ENCODE measurements around the gene UBE2QL1.

UBE2QL1 gene

DNA sequence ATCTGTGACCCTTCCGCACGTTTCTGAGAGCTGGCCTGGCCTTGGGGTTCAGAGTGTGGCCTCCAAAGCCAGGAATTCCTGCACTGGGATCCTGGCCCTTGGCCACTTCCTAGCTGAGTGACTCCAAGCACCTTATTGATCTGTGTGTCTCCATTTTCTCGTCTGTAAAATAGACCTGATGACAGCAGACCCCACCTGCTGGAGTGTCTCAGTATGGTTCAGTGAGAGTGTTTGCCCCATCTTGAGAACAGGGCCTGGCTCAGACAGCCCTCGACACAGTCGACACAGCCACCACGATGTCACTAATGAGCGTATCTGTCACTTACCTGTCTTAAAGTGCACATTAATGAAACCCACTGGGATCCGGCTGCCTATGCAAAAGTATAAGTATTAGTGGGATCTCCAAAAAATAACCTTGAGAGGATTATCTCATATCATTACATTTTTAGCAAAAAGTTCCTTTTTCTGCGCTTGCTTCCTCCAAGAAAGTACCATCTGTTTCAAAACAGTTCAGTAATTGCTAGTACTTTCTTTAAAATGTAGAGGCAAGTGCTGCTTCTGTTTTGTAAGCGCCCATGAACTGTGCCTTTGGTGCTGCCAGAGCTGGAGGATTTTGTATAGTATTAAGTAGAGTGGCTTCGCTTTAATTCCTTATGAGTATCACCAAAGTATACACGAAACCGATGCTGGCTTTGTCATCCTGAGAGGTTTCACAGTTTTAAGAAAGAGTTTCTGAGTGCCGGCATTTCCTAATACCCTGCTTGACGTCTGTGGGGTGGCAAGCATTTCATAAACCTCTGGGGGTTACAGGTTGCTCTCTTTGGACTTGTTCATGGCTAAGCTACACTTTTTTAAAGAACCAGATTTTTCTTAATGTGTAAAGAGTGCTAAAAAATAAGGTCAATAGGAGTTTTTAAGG lies 31.7 kb downstream of the UBE2QL1 start:
- DNase-seq, result no peak

DNA sequence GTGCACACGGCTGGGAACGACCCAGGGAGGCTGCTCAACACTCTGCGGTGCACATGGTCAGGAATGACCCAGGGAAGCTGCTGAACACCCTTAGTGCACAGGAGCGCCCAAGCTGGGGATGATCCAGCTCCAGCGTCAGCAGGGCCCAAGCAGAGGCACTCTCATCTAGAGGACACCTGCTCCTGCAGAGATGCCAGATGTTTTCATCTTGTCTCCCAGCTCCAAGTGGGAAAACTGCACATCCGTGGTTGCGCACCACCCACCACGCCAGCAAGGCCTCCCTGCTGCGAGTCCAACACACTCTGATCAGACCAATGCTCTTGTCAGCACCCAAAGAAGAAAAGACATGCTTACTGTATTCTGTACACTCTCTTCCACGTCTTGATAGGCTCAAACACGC lies 34.1 kb downstream of the UBE2QL1 start:
- DNase-seq, result no peak

DNA sequence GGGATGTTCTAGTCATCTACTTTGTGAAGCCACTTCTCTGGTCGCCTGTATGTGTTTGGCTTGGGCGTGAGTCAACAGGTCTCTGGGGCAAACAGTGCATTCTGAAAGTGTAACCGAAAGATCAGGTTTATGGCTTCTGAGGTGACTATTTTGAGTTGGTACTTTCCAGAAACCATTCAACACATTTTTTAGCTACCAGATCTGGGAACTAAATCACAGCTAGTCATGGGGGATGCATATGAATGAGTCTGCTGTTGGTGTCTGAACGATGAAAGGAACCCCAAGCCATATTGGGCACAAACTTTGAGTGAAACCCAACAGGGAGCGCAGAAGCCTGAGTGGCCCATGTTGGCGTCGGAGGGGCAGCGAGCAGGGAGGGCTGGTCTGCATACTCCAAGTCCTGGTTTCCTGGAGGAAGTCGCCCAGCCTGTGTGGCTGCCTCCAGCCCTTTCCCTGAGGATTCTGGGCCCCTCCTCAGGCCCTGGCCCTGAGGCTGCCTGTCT lies 35.3 kb downstream of the UBE2QL1 start:
- no peak for DNase-seq

DNA sequence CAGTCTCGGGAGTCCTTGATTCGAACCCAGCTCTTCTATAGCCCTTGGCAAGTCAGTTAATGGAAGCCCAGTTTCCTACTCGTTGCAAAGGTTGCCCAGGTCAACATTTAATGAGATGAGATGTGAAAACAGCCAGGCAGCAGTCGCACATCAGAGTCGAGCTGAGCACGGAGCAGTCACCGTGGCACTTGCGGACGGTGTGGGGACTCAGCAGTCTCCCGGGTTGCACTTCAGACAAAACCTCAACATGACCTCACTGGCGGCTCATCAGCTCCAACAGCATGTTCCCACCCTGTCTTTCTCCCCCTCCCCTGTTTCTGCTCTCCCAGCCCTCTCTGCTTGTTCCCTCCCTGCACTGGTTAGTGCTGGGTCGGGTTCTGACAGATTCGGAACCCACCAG lies 35.8 kb downstream of the UBE2QL1 start:
- no peak for DNase-seq

DNA sequence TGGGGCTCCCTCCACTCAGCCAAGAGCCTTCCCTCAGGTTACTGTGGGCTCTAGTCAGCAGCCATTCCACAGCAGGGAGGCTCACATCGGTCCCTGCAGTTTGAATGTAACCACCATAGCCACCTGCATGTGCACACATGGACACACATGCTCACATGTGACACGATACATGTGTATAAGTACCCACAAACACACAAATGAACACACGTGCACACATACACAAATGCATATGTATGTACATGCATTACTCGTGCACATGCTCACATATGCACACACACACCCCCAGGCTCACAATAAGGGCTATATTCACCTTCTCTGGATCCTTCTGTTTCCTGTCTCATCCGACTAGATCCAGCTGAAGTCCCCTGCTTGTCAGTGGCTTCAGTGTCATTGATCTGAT lies 36.2 kb downstream of the UBE2QL1 start:
- DNase-seq, result no peak

DNA sequence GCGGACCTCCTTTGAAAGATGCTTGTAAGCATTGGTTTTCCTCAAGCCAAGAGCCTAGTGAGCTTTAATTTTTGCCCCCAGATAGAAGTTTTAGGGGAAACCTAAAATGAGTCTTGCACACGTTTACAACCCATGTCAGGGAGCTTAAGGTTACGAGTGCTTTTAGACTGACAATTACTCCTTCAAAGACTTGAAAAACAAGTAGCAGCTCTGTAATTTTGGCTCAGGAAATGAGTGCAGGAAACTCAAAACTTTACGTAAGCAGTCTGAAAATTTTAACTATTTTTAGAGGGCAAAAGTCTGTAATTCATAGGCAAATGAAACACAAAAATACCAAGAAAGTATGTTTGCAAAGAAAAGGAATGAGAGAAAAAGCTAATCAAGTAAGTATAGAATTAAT lies 36.8 kb downstream of the UBE2QL1 start:
- DNase-seq, result no peak

DNA sequence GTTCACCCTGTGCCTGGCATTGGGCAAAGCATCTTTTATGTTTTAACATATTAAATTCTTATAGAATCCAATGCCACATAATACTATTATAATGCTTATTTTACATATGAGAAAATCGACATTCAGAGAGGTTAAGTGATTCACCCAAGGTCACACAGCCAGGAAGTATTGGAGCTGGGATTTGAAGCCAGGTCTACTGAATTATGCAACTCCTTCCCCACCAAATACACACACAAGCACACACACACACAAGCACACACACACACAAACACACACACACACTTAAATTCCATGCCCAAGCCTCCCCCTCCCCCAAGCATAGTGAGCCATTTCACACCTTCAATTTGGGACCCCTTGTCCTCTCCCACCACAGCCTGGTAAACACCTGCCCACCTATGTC lies 37.4 kb downstream of the UBE2QL1 start:
- DNase-seq, result no peak

DNA sequence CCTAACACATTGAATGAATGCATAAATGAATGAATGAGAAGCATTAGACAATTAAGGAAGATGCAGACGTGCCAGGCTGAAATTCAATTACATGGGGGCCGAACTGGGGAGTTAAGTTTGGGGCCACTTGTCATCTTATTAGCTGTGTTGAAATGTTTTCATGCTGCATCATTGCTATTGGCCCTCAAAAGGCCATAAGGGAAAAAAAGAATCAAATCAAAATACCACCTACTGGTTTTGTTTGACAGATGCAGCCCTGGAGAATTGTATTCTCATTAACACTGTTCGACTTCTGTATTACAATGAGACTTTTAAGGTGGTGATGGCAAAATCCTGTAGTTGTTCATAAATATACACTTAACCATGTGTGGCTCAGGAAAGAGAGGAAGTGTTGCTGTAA lies 38.4 kb downstream of the UBE2QL1 start:
- no peak for DNase-seq

DNA sequence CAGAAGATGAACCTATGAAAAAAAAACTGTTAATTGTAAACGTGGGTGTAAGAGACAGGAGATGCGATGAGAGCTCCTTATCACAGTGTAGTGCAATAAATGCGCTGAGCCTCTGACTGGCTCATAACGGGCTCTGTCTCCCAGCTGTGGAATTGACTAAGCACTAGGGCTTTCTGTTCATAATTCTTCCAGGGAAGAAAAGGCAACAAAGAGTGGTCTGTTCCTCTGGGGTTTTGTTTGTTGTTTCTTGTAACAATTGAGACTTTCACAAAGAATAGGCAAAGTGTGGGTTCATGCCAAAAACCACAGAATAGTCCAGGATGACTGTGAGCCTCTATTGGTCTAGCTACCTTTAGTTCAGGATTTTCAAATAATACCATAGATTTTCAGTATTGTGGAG lies 39.4 kb downstream of the UBE2QL1 start:
- no peak for DNase-seq

DNA sequence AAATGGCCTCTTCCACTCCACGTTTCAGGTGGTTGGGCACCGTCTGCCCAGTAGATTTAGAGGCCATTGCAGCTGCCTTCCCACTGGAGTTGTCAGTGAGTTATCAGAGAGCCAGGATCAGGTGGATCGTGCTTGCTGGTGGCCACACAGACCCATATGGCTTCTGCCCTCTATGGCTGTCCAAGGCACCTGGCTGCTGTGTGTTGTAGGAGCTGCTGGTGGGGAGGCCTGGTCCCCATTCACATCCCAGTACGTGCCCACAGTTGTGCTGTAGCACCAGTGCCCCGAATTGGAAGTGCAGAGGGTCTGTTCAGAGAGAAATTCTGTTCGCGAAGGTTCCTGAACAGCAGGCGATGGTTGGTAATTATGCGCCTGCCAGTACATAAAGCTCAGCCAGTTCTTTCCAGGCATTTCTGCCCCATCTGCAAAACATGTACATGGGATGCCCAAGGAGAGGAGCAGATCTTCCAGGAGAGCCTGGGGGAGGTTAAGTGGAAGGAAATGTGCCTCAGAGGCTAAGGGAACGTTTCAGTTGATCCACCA lies 41.1 kb downstream of the UBE2QL1 start:
- no peak for DNase-seq

DNA sequence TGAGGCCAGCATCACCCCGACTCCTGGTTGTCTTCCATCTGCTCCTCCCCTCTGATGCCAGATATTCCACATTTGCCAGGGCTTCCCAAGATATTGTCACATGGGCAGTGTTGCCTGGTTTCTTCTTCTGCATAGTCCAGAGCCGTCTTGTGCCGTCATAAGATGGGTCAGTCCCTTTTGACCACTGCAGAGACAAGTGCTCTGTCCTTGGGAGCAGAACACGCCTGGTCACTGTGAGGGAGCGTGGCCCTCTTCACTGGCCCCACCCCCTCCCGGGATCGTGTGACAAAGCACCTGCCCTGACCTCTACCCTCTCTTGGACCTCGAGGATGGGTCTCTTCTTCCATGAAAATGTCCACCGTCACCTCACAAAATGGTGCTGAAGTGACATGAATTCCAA lies 41.6 kb downstream of the UBE2QL1 start:
- DNase-seq, result no peak

DNA sequence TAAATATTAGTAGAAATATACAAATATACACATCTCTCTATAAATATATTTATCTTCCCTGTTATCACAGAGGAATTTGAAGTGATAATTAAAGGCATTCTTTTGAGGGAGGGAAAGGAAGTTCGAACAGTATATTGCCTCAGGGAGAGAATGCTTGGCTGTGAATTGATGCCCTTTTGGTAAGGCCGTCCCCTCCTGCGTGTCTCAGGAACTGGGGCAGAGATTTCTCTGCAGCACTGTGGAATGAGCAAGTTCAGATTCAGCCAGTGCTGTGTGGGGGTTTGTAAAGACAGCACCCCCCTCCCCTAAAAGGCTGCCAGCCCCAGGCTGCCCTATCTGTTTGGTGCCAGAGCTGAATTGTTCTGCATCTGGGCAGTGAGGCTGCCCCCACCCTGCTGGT lies 42.0 kb downstream of the UBE2QL1 start:
- no peak for DNase-seq

DNA sequence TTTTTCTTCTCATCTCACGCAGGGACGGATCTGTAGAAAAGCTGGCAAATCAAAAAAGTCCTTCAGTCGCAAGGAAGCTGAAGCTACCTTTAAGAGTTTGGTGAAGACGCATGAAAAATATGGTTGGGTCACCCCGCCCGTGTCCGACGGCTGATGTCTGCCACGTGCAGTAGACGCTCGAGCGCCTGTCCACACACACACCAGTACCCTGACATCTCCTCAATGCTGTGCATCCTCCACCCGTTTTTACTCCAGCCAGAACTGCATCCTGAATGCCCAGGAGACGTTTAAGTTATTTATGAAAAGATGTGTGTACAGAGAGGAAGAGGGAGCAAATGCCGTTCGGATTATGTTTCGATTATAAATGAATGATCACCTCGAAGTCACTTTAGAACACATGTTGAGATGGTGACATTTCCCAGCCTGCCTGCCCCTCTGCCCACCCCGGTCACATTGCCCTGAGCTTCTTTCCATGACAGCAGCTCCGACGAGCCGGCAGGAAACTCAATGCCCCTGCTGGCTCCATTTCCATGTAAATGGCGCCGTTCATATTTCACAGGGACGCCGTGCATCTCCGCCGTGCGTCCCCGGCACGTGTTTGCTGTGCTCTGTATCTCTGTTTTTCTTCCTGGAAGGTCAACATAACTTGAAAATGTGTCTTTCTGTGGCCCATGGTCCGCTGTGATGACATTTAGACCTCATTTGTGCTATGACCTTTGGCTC lies 42.7 kb downstream of the UBE2QL1 start:
- no peak for DNase-seq

DNA sequence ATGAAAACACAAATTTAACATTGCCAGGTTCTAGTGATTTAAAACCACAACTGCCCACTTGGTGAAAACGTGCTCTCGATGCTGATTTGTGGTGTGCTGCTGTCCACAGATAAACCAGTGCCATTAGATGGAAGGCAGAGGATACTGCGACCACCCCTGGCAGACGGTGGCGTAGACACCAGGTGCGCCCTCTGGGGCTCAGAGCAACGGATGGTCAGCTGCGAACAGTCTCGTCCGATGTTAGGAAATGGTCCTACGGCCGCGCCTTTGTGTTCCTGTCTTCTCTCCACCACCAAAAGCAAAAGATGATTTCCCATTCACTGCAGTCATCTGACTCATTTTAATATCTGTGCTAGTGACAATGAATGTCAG lies 43.2 kb downstream of the UBE2QL1 start:
- DNase-seq, result no peak

DNA sequence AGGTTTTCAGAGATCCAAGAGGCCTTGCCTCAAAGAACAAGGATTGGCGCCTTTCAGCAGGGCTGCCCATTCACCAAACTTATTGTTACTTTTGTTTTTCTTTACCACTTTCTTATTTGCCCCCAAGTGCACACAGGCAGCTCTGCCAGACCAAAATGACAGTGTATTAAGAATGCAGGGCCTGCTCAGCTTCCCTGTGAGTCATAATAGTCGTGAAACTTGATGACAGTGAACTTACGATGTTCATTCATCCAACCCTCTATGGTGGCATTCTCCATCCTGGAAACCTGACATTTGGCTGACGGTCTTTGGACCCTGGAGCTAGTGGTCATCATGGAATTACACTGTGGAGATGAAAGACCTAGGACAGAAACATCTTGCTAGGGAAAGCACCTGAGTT lies 44.3 kb downstream of the UBE2QL1 start:
- DNase-seq, result no peak

DNA sequence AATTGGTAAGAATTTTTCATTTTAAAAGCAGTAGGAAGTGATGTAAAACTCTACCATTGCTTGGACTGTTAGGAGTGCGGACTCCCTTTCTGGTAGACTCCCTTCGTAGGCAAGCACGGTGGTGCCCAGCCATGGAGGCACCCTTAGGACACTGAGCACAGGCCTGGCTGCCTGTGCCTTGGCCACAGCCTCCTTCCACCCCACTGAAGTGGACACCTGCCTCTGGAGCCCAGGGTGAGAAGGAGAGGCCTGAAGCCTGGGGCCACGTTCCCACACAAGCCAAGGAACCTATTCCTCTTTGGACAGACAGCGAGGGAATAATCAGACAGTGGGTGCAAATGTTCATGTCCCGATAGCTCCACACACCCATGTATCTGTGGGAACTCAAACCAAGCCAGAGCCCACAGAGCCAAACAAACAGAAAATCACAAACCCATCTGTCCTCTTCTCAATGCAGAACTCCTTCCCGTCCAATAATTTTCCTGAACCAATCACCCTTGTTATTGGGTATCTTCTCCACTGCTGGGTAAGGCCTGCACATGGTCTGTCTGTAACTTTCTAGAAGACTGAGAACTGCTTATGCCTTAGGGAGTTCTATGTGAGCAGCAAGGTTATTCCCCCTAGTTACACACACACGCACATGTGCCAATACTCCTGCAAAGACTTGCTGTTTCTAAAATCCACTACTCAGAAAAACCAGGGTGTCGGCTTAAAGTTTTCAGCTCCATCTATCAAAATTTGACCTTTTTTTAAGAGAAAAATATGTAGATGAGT lies 45.2 kb downstream of the UBE2QL1 start:
- DNase-seq, result no peak

DNA sequence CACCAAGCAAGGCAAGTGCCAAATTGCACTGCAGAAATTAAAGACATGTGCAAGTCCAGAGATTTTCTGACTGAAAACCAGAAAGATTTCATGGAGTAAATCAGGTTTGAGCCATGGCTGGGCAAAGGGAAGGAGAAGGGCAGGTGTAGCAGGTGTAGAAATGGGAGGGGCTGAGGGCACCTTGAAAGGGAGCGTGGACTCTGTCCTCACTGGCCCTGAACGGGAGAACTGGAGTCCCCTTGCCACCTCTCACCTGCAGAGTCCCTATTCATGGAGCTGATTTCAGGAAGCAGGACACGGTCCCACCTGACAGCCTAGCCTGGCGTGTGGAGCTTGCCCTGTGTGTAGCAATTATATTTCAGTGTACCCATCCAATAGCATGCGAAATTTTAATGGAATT lies 46.3 kb downstream of the UBE2QL1 start:
- DNase-seq, result no peak

DNA sequence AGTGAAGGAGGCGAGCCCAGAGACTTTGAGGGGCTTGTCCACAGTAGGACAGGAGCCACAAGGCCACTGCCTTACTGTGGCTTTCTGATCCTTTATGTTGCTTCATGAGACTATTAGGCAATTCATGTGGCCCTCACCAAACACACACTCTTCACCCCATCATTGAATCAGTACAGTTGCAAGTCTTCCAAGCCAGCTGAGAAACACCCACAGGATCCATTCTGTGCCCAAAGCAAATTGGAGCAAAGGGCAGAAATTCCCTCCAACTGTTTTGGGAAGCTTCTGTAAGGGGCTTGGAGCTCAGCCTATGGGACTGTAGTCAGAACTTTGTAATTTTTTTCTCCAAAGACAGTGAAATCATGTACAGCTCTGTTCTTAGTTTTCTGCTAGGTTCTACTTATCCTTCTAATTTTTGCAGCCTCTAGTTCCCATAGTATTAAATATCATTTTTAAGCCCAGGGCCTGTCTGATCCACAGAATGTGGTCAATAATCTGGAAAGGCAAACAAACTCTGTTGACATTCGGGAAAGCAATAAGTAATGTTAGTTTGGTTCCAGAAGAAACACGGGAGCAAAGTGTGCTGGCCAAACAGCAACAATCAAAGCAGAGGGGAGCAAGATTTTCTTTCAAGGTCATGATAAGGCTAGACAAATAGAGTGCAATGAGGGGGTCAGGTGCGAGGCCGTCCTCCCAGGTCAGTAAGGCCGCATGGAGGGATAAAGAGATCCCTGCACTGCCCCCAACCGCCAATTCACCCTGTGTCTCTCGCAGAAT lies 47.0 kb downstream of the UBE2QL1 start:
- DNase-seq, result no peak

DNA sequence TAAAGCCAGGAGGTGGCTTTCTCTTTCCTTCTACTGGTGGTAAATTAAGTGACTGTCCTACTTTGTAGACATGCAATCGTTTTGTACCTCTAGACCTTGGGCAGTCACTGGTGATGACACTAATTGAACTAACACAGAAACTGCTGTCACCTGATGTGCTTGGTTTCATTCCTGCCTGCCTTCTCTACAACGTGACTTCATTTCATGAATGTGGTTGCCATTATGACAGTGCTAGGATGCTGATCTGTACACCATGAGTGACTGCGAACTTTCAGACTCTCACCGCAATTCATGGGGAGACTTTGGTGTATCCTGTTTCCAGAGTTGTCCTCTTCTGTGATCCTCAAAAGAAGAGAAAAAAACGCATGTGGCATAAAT lies 47.5 kb downstream of the UBE2QL1 start:
- no peak for DNase-seq

DNA sequence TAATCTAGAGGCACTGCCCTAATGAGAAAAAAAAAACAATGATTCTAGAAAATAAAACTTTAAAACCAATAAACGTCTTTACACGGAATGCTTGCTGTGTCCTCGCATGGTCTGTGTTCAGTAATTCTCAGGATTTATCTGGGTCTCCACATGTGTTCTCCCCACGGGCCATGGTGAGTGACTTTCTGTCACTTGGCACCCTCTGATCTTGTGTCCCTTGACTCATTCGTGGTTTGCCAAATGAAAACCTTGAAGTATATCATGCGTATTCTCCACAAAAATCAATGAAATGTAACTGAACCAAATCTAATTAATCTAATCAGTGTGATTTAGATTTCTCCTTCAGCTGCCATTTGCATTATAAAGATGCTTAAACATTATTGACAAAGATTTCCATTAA lies 48.0 kb downstream of the UBE2QL1 start:
- DNase-seq, result no peak

DNA sequence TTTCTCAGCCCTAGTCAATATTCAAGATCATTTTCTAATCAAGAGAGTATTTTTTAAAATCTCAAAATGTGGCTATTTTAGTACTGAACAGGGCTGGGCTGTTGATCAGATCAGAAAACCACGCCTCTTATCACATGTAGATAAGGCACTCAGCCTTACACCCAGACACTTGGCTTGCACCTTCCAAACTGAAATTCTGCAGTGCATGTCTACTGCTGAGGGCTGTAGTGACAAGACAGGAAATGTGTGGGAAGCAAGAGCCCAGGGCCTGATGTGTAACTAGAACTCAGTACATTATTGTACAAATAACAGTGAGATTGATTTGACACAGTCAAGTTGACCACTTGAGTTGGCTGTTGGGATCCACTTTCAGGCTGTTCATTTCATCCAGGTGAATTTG lies 48.6 kb downstream of the UBE2QL1 start:
- no peak for DNase-seq

DNA sequence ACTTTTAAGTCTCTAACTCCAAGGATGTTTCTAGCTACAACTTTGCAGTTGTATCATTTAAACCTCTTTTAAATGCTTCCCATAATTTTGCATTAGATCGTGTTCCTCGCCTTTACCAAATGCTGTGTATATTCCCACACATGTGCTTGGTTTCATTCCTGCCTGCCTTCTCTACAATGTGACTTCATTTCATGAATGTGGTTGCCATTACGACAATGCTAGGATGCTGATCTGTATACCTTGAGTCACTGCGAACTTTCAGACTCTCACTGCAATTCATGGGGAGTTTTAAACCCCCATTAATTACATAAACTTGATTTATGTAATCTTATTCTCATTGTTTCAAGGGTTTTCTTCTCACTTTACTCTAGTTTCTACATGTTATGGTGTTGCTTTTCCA lies 50.3 kb downstream of the UBE2QL1 start:
- DNase-seq, result no peak

DNA sequence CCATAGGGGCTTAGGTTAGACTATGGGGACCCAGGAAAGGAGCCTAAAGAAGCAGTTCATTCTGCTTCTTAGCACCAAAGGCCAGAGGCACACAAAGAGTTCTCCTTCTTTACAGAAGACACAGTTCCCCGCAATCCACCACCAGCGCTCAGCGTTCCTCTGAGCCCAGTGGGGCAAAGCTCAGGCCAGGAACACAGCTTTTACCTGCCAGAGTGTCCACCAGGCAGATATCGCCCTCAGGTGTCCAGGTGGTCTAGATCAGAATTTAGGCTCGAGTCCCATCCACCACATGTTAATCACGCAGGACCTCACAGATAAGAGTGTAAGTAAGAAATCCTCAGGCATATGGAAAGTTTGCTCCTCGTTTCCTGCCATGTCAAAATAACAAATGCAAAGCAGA lies 53.0 kb downstream of the UBE2QL1 start:
- DNase-seq, result no peak
